ENCODE measurements around the gene PXMP2.
"Not testable (repeated sequence)": the region's sequence is repeated elsewhere in the genome, so short reads cannot be mapped to it uniquely, and the experiment has no call there.

PXMP2 gene

GRCh38 chr12:132748319-132748718, 60.9 kb downstream of the PXMP2 start:
- no peak overlapping the region for H3K9ac ChIP-seq (ENCODE audit: low read length)
- H3K4me2 ChIP-seq (ENCODE audit: low read length) = no peak overlapping the region
- no peaks in the 10 kb centered on the region for H3K9me3 ChIP-seq (ENCODE audit: low read length)
- no peaks in the 10 kb centered on the region for H3K27me3 ChIP-seq (ENCODE audit: insufficient read depth, low read length)
- peaks cover 97% of the 10 kb centered on the region for H3K36me3 ChIP-seq (ENCODE audit: insufficient read depth, low read length)
- H3F3A ChIP-seq (ENCODE audit: insufficient read depth, low read length) = no peaks in the 10 kb centered on the region
- H3K27ac ChIP-seq (ENCODE audit: low read depth, low read length, poor library complexity, severe bottlenecking) = no peak overlapping the region
- no peaks in the 10 kb centered on the region for H3K9me2 ChIP-seq (ENCODE audit: low read depth, low read length)
- no peaks in the 10 kb centered on the region for H4K20me1 ChIP-seq (ENCODE audit: insufficient read depth, low read length)
- H3K4me1 ChIP-seq (ENCODE audit: insufficient read depth, low read length, severe bottlenecking) = no peaks in the 10 kb centered on the region
- H3K4me3 ChIP-seq (ENCODE audit: low read depth, low read length, poor library complexity, severe bottlenecking) = no peak overlapping the region
- TF ChIP-seq CTCF (IDR thresholded peaks at IDR 0.05; ENCODE audit: low read length) (no peak), EZH2 (IDR thresholded peaks at IDR 0.05; ENCODE audit: borderline replicate concordance, low read length) (no peak)
- peaks cover 11% of the 10 kb centered on the region; the same call in 1 of the 2 replicates for H3K79me2 ChIP-seq (ENCODE audit: insufficient read depth, low read length)
- no peak overlapping the region for H2AFZ ChIP-seq (ENCODE audit: low read length)

- not testable (repeated sequence) for H3K4me1 ChIP-seq (ENCODE audit: insufficient read depth, low read length, severe bottlenecking); H3K27ac ChIP-seq (ENCODE audit: low read depth, low read length, poor library complexity, severe bottlenecking); H3K9me3 ChIP-seq (ENCODE audit: low read length); H3F3A ChIP-seq (ENCODE audit: insufficient read depth, low read length); H4K20me1 ChIP-seq (ENCODE audit: insufficient read depth, low read length); H3K4me3 ChIP-seq (ENCODE audit: low read depth, low read length, poor library complexity, severe bottlenecking); H2AFZ ChIP-seq (ENCODE audit: low read length); H3K4me2 ChIP-seq (ENCODE audit: low read length); H3K27me3 ChIP-seq (ENCODE audit: insufficient read depth, low read length); H3K9ac ChIP-seq (ENCODE audit: low read length); H3K9me2 ChIP-seq (ENCODE audit: low read depth, low read length)
- peak; percentile 10; the same call in 1 of the 2 replicates for TF ChIP-seq CTCF (IDR thresholded peaks at IDR 0.05; ENCODE audit: low read length)
- Histone ChIP-seq H3K36me3 (ENCODE audit: insufficient read depth, low read length) (peaks cover 94% of the 10 kb centered on the region), H3K79me2 (ENCODE audit: insufficient read depth, low read length) (peaks cover 49% of the 10 kb centered on the region)
Observed at GRCh38 chr12:132753670-132754069, 66.3 kb downstream of the PXMP2 start.

- Histone ChIP-seq H3K27ac (ENCODE audit: low read depth, low read length, poor library complexity, severe bottlenecking) (no peak overlapping the region), H3K9me2 (ENCODE audit: low read depth, low read length) (no peaks in the 10 kb centered on the region), H3K4me3 (ENCODE audit: low read depth, low read length, poor library complexity, severe bottlenecking) (no peak overlapping the region), H3K4me1 (ENCODE audit: insufficient read depth, low read length, severe bottlenecking) (no peaks in the 10 kb centered on the region), H3K36me3 (ENCODE audit: insufficient read depth, low read length) (peaks cover 95% of the 10 kb centered on the region), H2AFZ (ENCODE audit: low read length) (no peak overlapping the region), H3K27me3 (ENCODE audit: insufficient read depth, low read length) (no peaks in the 10 kb centered on the region), H3K9me3 (ENCODE audit: low read length) (no peaks in the 10 kb centered on the region), H3K9ac (ENCODE audit: low read length) (no peak overlapping the region), H4K20me1 (ENCODE audit: insufficient read depth, low read length) (no peaks in the 10 kb centered on the region), H3K4me2 (ENCODE audit: low read length) (no peak overlapping the region), H3F3A (ENCODE audit: insufficient read depth, low read length) (no peaks in the 10 kb centered on the region), H3K79me2 (ENCODE audit: insufficient read depth, low read length) (peaks cover 56% of the 10 kb centered on the region)
- TF ChIP-seq EZH2 (IDR thresholded peaks at IDR 0.05; ENCODE audit: borderline replicate concordance, low read length) (no peak), CTCF (IDR thresholded peaks at IDR 0.05; ENCODE audit: low read length) (peak; percentile 30; the same call in 1 of the 2 replicates)
Observed at GRCh38 chr12:132754160-132754932, 67.0 kb downstream of the PXMP2 start.
